Liver (tissue), 9 donors: Measurements from ENCODE around the gene BTBD8. TPM values are rescaled to one million over a fixed set of nuclear protein-coding genes. Genes with fewer than 3 reads are reported as not detected.

Experiments
- DNase-seq: peaks from one replicate; pipeline ENCODE4 v3.0.0-alpha.2; 2017; ENCODE audit warnings: low spot score
- H3K27ac ChIP-seq, 2 donors: one replicate each; pipeline ENCODE4 v1.7.0; 2013; ENCODE audit warnings: inconsistent platforms in 2 of 2, low read length in 2 of 2, control low read depth in 1 of 2, low read depth in 1 of 2, mild to moderate bottlenecking in 1 of 2
- H3K27me3 ChIP-seq, 4 donors: one replicate each; pipeline versions ENCODE4 v1.6.1 to v1.7.0; 2013; ENCODE audit warnings: low read length in 3 of 4, inconsistent platforms in 1 of 4, mild to moderate bottlenecking in 1 of 4, moderate library complexity in 1 of 4; ENCODE audit not compliant: control insufficient read depth in 4 of 4, insufficient read depth in 4 of 4
- H3K36me3 ChIP-seq, 4 donors: one replicate each; pipeline versions ENCODE4 v1.6.1 to v1.7.0; 2013; ENCODE audit warnings: low read length in 3 of 4, mild to moderate bottlenecking in 3 of 4, low read depth in 1 of 4, moderate library complexity in 1 of 4; ENCODE audit not compliant: control insufficient read depth in 4 of 4, insufficient read depth in 3 of 4
- H3K4me1 ChIP-seq, 4 donors: one replicate each; pipeline versions ENCODE4 v1.6.1 to v1.7.0; 2013; ENCODE audit warnings: low read length in 3 of 4, mild to moderate bottlenecking in 3 of 4, moderate library complexity in 1 of 4; ENCODE audit not compliant: control insufficient read depth in 4 of 4, insufficient read depth in 4 of 4
- H3K4me3 ChIP-seq, 3 donors: one replicate each; pipeline versions ENCODE4 v1.6.1 to v1.7.0; 2013; ENCODE audit warnings: low read length in 3 of 3, control low read depth in 1 of 3, low read depth in 1 of 3, mild to moderate bottlenecking in 1 of 3
- H3K9ac ChIP-seq, 2 donors: one replicate each; pipeline ENCODE4 v1.7.0; 2013; ENCODE audit warnings: low read length in 2 of 2, mild to moderate bottlenecking in 2 of 2, moderate library complexity in 2 of 2, control low read depth in 1 of 2, low read depth in 1 of 2
- H3K9me3 ChIP-seq, 4 donors: one replicate each; pipeline versions ENCODE4 v1.6.1 to v1.7.0; 2013; ENCODE audit warnings: low read length in 3 of 4; ENCODE audit not compliant: control insufficient read depth in 4 of 4
- ATF3 ChIP-seq: IDR thresholded peaks from 2 replicates; pipeline ENCODE4 v1.6.1; 2016; ENCODE audit warnings: antibody characterized with exemption
- CTCF ChIP-seq: fragments of 150-350 bp; IDR thresholded peaks from 2 replicates; pipeline ENCODE4 v1.5.1; 2017; ENCODE audit warnings: improper control_type of control experiment, low read depth, low read length; ENCODE audit not compliant: missing input control
- EGR1 ChIP-seq, 2 donors: IDR thresholded peaks; 2 replicates each; pipeline ENCODE4 v1.6.1; 2016 to 2018; ENCODE audit warnings: antibody characterized with exemption in 2 of 2, low read depth in 2 of 2
- FOXA1 ChIP-seq: IDR thresholded peaks from 2 replicates; pipeline ENCODE4 v1.6.1; 2016; ENCODE audit warnings: antibody characterized with exemption
- FOXA2 ChIP-seq: IDR thresholded peaks from 2 replicates; pipeline ENCODE4 v1.6.1; 2016; ENCODE audit warnings: antibody characterized with exemption
- GABPA ChIP-seq, 2 donors: IDR thresholded peaks in 1 of 2; conservative IDR thresholded peaks in 1 of 2; 2 replicates each; pipeline ENCODE4 v1.6.1; 2016; ENCODE audit warnings: antibody characterized with exemption in 2 of 2, mild to moderate bottlenecking in 1 of 2, moderate library complexity in 1 of 2
- HNF4A ChIP-seq, 2 donors: conservative IDR thresholded peaks; 2 replicates each; pipeline ENCODE4 v1.6.1; 2016; ENCODE audit warnings: antibody characterized with exemption in 2 of 2, mild to moderate bottlenecking in 2 of 2
- HNF4G ChIP-seq: IDR thresholded peaks from 2 replicates; pipeline ENCODE4 v1.6.1; 2016; ENCODE audit warnings: antibody characterized with exemption
- JUND ChIP-seq, 2 donors: IDR thresholded peaks; 2 replicates each; pipeline ENCODE4 v1.6.1; 2016; ENCODE audit warnings: antibody characterized with exemption in 2 of 2
- MAX ChIP-seq: IDR thresholded peaks from 2 replicates; pipeline ENCODE4 v1.6.1; 2016; ENCODE audit warnings: antibody characterized with exemption
- NR2F2 ChIP-seq: IDR thresholded peaks from 2 replicates; pipeline ENCODE4 v1.6.1; 2016; ENCODE audit warnings: antibody characterized with exemption
- RAD21 ChIP-seq, 2 donors: IDR thresholded peaks; 2 replicates each; pipeline ENCODE4 v1.6.1; 2016; ENCODE audit warnings: antibody characterized with exemption in 2 of 2, mild to moderate bottlenecking in 2 of 2
- REST ChIP-seq: IDR thresholded peaks from 2 replicates; pipeline ENCODE4 v1.6.1; 2016; ENCODE audit warnings: antibody characterized with exemption, mild to moderate bottlenecking
- RXRA ChIP-seq, 2 donors: IDR thresholded peaks; 2 replicates each; pipeline ENCODE4 v1.6.1; 2017 to 2018; ENCODE audit warnings: antibody characterized with exemption in 2 of 2, mild to moderate bottlenecking in 1 of 2
- SP1 ChIP-seq: IDR thresholded peaks from 2 replicates; pipeline ENCODE4 v1.6.1; 2018; ENCODE audit warnings: antibody characterized with exemption, mild to moderate bottlenecking
- TAF1 ChIP-seq: conservative IDR thresholded peaks from 2 replicates; pipeline ENCODE4 v1.6.1; 2016; ENCODE audit warnings: antibody characterized with exemption, mild to moderate bottlenecking
- YY1 ChIP-seq: IDR thresholded peaks from 2 replicates; pipeline ENCODE4 v1.6.1; 2016; ENCODE audit warnings: antibody characterized with exemption, mild to moderate bottlenecking
- ZBTB33 ChIP-seq: IDR thresholded peaks from 2 replicates; pipeline ENCODE4 v1.6.1; 2016; ENCODE audit warnings: antibody characterized with exemption
- WGBS: extraction: QIAGEN DNeasy Blood & Tissue Kit; methylation state at CpG from one replicate; pipeline ENCODE4 v1.1.7; 2013; 5-methylcytosine and 5-hydroxymethylcytosine counted together
- polyA plus RNA-seq, 2 donors: library from polyadenylated mRNA; stranded (reverse) in 1 of 2; unstranded in 1 of 2; fragments of 200-250 nt in 1 of 2; fragments of >200 nt in 1 of 2; fragmentation: Nextera tagmentation in 1 of 2; extraction: Ambion mirVana in 1 of 2; gene quantifications; one replicate each; pipeline versions ENCODE4 v1.2.1 to v1.2.3, GENCODE V29; 2013 to 2015
- total RNA-seq, 2 donors: library from RNA; depleted of rRNA; stranded (reverse); fragments of >200 nt; gene quantifications; one replicate each; pipeline ENCODE4 v1.2.3, GENCODE V29; 2014
- donor health status: healthy.
- donor health status: healthy.
- donor health status: healthy.
- donor health status: healthy.
- donor health status: healthy.

The BTBD8 gene
- total and polyA plus RNA-seq, 4 donors = 0.47 to 1.8 (median 1.1) TPM

- H3K4me3 ChIP-seq = no peak overlapping the region
- TF ChIP-seq RXRA (IDR thresholded peaks at IDR 0.05) (no peak), YY1 (no peak)
- H3K9me3 ChIP-seq = no peaks in the 10 kb centered on the region
- H3K9ac ChIP-seq = no peak overlapping the region
- peaks cover 0 to 2% (median 0%) of the 10 kb centered on the region in 4 donors for H3K4me1 ChIP-seq
- no peaks in the 10 kb centered on the region for H3K27me3 ChIP-seq
- DNase-seq = no peak
- H3K36me3 ChIP-seq = peaks cover 0 to 2% (median 0%) of the 10 kb centered on the region in 4 donors
- WGBS = 85% methylated on average over 4 of the region's 4 CpGs
- H3K27ac ChIP-seq = no peak overlapping the region
Measured at GRCh38 chr1:92125204-92125603, 45.1 kb downstream of the BTBD8 start.

- no peak overlapping the region for H3K27ac ChIP-seq
- H3K27me3 ChIP-seq = no peaks in the 10 kb centered on the region
- H3K9ac ChIP-seq = no peak overlapping the region
- H3K36me3 ChIP-seq = peaks cover 0 to 2% (median 0%) of the 10 kb centered on the region in 4 donors
- TF ChIP-seq SP1 (no peak), FOXA2 (no peak), ATF3 (no peak), YY1 (no peak), RXRA (IDR thresholded peaks at IDR 0.05) (no peak), REST (no peak), ZBTB33 (no peak), JUND (IDR thresholded peaks at IDR 0.05) (no peak), RAD21 (IDR thresholded peaks at IDR 0.05) (no peak), MAX (no peak), GABPA (IDR thresholded peaks at IDR 0.05 in 1 of 2, conservative IDR thresholded peaks at IDR 0.05 in 1 of 2) (no peak), TAF1 (no peak), FOXA1 (no peak), NR2F2 (no peak), CTCF (no peak), HNF4A (conservative IDR thresholded peaks at IDR 0.05) (no peak), EGR1 (IDR thresholded peaks at IDR 0.05; ENCODE audit: low read depth in 2 of 2) (no peak), HNF4G (no peak)
- 91% methylated on average over 3 of the region's 3 CpGs for WGBS
- DNase-seq = no peak
- H3K4me3 ChIP-seq = no peak overlapping the region
- H3K4me1 ChIP-seq = peaks cover 0 to 2% (median 0%) of the 10 kb centered on the region in 4 donors
- H3K9me3 ChIP-seq = no peaks in the 10 kb centered on the region
Measured at GRCh38 chr1:92126088-92126487, 45.9 kb downstream of the BTBD8 start.
